Metanephros (tissue), 2 donors: Measurements from ENCODE around the gene GMCL1. TPM values are rescaled to one million over a fixed set of nuclear protein-coding genes. Genes with fewer than 3 reads are reported as not detected.

Source experiments
- small RNA-seq: library from RNA; depleted of rRNA; stranded (forward); fragments of <200 nt; gene quantifications from one replicate; pipeline ENCODE3, GENCODE V24; 2014; ENCODE audit warnings: low replicate concordance
- total RNA-seq: library from RNA; depleted of rRNA; stranded (reverse); fragments of >200 nt; gene quantifications from one replicate; pipeline ENCODE4 v1.2.3, GENCODE V29; 2014

GMCL1 gene, protein sequence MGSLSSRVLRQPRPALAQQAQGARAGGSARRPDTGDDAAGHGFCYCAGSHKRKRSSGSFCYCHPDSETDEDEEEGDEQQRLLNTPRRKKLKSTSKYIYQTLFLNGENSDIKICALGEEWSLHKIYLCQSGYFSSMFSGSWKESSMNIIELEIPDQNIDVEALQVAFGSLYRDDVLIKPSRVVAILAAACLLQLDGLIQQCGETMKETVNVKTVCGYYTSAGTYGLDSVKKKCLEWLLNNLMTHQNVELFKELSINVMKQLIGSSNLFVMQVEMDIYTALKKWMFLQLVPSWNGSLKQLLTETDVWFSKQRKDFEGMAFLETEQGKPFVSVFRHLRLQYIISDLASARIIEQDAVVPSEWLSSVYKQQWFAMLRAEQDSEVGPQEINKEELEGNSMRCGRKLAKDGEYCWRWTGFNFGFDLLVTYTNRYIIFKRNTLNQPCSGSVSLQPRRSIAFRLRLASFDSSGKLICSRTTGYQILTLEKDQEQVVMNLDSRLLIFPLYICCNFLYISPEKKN
- total RNA-seq = 21.5 TPM

DNA sequence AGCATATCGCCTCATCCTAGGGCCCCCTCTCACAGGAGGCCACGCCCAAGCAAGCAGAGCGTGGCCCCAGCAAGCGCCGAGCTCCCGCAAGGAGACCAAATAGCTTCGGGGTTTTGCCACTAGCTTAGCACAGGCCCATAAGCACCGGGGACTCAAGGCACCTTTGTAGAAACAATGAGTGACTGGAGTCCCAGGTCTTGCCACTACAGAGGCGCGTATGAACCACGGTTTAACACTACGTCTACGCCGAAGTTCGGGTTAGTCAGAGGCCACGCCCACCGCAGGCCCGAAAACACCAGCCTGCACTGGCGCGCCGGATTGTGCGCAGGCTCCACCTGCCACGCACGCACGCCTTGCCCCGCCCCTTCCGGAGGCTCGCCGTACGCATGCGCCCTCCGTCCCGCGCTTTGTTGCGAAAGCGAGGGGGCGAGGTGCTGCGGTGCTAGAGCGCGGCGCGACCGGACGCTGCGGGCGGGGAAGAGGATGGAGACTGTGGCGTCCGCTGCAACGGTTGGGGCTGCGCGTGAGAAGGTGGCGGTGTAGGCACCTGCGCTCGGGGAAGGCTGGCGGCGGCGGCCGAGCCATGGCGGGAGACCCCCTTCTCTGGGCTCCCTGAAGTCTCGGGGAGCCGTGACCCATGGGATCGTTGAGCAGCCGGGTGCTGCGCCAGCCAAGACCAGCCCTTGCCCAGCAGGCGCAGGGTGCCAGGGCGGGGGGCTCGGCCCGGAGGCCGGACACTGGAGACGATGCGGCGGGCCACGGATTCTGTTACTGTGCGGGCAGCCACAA, at the start of gene GMCL1:
Gene GMCL1 (plus strand): TSS at position 405 of the 789 bp plus-strand sequence. CDS start 233 bp downstream, at position 638.

DNA sequence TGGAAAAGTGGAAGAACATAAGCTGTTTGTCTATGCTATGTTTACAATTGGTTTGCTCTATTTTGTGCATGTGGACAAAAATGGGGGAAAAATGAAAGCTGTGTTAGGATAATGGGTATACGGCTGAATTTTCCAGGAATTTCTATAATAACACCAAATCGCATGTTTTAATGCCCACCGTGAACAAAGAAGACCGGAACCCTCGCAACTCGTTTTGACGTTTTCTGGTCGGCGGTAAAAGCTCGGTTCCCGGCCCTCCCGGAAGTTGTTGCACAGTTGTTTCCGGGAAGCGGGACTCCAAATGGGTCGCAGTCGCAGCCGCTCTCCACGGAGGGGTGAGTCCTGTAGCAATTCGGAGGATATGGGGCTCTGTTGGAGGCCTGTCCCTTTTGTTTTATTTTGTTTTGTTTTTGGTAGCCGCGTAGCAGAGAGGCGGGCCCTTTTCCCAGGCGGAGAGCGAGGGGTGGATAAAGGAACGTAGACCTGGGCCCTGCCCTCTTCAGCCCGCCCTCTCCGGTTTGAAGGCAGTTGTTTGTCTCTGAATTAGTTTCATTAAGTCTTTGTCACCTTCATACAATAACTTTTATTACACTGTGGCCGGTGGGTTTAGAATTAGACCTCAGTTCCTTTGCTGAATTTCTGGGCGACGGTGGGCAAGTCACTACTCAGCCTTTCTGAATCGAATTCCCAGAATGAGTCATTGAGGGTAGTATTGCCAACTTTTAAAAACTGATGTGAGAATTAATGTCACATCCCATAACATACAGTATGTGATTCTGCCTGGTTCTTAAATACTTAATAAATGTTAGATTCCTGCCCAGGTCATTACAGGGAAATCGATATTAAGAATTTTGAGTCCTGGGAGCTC, 64.5 kb downstream of the GMCL1 start, which contains the start of gene SNRNP27:
Gene SNRNP27 (plus strand): TSS at position 273 of the 868 bp plus-strand sequence. CDS start 29 bp downstream, at position 302.

DNA sequence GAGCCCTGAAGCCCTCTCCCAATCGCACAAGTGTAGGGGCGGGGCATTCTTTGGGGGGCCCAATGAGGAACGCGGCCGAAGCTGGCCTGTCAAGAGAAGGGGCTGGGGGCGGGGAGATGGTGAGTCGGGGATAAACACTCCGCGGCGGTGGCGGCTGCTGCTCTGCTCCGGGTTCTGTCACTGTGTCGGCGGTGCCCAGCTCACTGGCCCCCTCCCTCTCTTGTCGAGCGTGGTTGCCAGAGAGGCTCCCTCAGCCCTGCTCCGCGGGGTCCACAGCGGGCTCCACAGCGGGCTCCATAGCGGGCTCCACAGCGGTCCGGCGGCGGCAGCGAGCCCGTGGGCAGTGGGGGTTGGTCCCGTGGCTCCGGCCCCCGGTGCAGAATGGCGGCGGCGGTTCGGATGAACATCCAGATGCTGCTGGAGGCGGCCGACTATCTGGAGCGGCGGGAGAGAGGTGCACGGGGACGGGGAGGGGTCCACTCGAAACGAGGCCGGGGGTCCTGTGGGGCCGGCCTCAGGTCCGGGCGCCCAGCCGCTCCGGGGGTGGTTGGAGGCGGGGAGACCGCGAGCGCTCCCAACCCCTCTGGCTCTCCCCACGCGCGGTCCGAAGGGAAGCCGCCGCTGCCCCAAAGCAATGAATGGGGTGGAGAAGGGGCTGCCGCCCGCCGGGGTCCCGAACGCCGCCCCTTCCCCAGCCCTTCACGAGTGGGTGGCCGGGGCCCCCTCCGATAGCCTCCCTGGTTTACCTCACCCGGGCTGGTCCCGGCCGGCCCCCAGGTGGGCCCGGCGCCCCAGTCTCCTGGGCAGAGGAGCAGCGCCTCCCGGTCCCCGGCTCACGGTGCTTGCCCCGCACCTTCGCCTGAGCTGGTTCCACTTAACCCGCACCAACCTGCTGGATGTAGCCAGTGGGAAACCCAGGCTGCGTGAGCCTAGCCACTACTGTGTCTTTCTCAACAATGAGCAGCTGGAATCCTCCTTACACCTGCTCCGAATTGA, 85.8 kb downstream of the GMCL1 start, which contains the start of gene MXD1:
Gene MXD1 (plus strand): TSS at position 160 of the 996 bp plus-strand sequence. CDS start 222 bp downstream, at position 382.

Small RNA genes lying within 50 kb of the gene (small RNA-seq; reads per million reads assigned to genes)
- gene RPL23AP92 = not detected

Other genes with a start within 250 kb of the GMCL1 start
- 45.9 TPM for gene AAK1, start 185.9 kb upstream of the GMCL1 start, total RNA-seq
- 65.8 TPM for gene ANXA4, start 87.5 kb upstream of the GMCL1 start, total RNA-seq
- gene SNRNP27, start 64.3 kb downstream of the GMCL1 start, total RNA-seq = 30.4 TPM
- 22.3 TPM for gene MXD1, start 85.4 kb downstream of the GMCL1 start, total RNA-seq
- gene ASPRV1, start 132.0 kb downstream of the GMCL1 start, total RNA-seq = 3.4 TPM